ENCODE measurements around the gene GALNT11.
A peak's percentile ranks its signal among the peaks of the same experiment; 100 is the strongest.
"Not testable (repeated sequence)": the region's sequence is repeated elsewhere in the genome, so short reads cannot be mapped to it uniquely, and the experiment has no call there.

The GALNT11 gene

DNA sequence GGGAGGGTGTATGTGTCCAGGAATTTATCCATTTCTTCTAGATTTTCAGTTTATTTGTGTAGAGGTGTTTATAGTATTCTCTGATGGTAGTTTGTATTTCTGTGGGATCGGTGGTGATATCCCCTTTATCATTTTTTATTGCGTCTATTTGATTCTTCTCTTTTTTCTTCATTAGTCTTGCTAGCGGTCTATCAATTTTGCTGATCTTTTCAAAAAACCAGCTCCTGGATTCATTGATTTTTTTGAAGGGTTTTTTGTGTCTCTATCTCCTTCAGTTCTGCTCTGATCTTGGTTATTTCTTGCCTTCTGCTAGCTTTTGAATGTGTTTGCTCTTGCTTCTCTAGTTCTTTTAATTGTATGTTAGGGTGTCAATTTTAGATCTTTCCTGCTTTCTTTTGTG, 37.7 kb downstream of the GALNT11 start:
- not testable (repeated sequence) for H3K4ac ChIP-seq (ENCODE audit: low read depth in 1 of 2, low read length in 2 of 2); H4K91ac ChIP-seq (ENCODE audit: low read length); H3K4me1 ChIP-seq (ENCODE audit: control insufficient read depth, insufficient read depth, low read depth, low read length); H2BK12ac ChIP-seq (ENCODE audit: low read length in 2 of 2); H3K18ac ChIP-seq (ENCODE audit: low read depth in 1 of 2, low read length in 2 of 2); H3K27me3 ChIP-seq (ENCODE audit: control insufficient read depth in 1 of 2, insufficient read depth in 1 of 2, low read length in 2 of 2); H2BK120ac ChIP-seq (ENCODE audit: low read depth, low read length); H4K8ac ChIP-seq (ENCODE audit: low read length); H2BK15ac ChIP-seq (ENCODE audit: low read depth, poor library complexity, severe bottlenecking); H3K27ac ChIP-seq (ENCODE audit: low read length, poor library complexity, severe bottlenecking); H3K14ac ChIP-seq (ENCODE audit: low read length in 2 of 2); H3K36me3 ChIP-seq (ENCODE audit: control insufficient read depth in 1 of 2, insufficient read depth in 2 of 2, low read depth in 1 of 2, low read length in 2 of 2); H3K4me3 ChIP-seq (ENCODE audit: insufficient read depth in 1 of 2, low read depth in 1 of 2, low read length in 2 of 2); DNase-seq; H3K23ac ChIP-seq (ENCODE audit: low read length in 2 of 2); H3K9ac ChIP-seq (ENCODE audit: low read length); H3K9me3 ChIP-seq (ENCODE audit: control insufficient read depth, low read length); H2AFZ ChIP-seq (ENCODE audit: low read depth, low read length); H3K4me2 ChIP-seq (ENCODE audit: low read length, poor library complexity, severe bottlenecking); H2AK5ac ChIP-seq (ENCODE audit: low read length, severe bottlenecking); H2BK5ac ChIP-seq (ENCODE audit: low read depth, low read length, poor library complexity, severe bottlenecking)
- no CpG with 5 or more reads among the region's 3 CpGs for whole genome bisulfite sequencing
- peaks cover 17% of the 10 kb centered on the region for H3K79me1 ChIP-seq (replicated peaks; ENCODE audit: low read length, poor library complexity, severe bottlenecking)

DNA sequence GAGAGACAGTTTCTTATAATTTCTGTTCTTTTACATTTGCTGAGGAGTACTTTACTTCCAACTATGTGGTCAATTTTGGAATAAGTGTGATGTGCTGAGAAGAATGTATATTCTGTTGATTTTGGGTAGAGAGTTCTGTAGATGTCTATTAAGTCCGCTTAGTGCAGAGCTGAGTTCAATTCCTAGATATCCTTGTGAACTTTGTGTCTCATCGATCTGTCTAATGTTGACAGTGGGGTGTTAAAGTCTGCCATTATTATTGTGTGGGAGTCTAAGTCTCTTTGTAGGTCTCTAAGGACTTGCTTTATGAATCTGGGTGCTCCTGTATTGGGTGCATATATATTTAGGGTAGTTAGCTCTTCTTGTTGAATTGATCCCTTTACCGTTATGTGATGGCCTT, 38.3 kb downstream of the GALNT11 start:
- DNase-seq; H3K4me1 ChIP-seq (ENCODE audit: control insufficient read depth, insufficient read depth, low read depth, low read length); H3K36me3 ChIP-seq (ENCODE audit: control insufficient read depth in 1 of 2, insufficient read depth in 2 of 2, low read depth in 1 of 2, low read length in 2 of 2); H2BK120ac ChIP-seq (ENCODE audit: low read depth, low read length); H4K91ac ChIP-seq (ENCODE audit: low read length); H3K4ac ChIP-seq (ENCODE audit: low read depth in 1 of 2, low read length in 2 of 2); H3K23ac ChIP-seq (ENCODE audit: low read length in 2 of 2); H2BK5ac ChIP-seq (ENCODE audit: low read depth, low read length, poor library complexity, severe bottlenecking); H2AFZ ChIP-seq (ENCODE audit: low read depth, low read length); H2BK15ac ChIP-seq (ENCODE audit: low read depth, poor library complexity, severe bottlenecking); H3K27me3 ChIP-seq (ENCODE audit: control insufficient read depth in 1 of 2, insufficient read depth in 1 of 2, low read length in 2 of 2); H2BK12ac ChIP-seq (ENCODE audit: low read length in 2 of 2); H3K4me3 ChIP-seq (ENCODE audit: insufficient read depth in 1 of 2, low read depth in 1 of 2, low read length in 2 of 2); H4K8ac ChIP-seq (ENCODE audit: low read length); H3K27ac ChIP-seq (ENCODE audit: low read length, poor library complexity, severe bottlenecking); H3K4me2 ChIP-seq (ENCODE audit: low read length, poor library complexity, severe bottlenecking); H3K9ac ChIP-seq (ENCODE audit: low read length); H2AK5ac ChIP-seq (ENCODE audit: low read length, severe bottlenecking); H3K18ac ChIP-seq (ENCODE audit: low read depth in 1 of 2, low read length in 2 of 2); H3K9me3 ChIP-seq (ENCODE audit: control insufficient read depth, low read length); H3K14ac ChIP-seq (ENCODE audit: low read length in 2 of 2): not testable (repeated sequence)
- 97% methylated on average over 3 of the region's 3 CpGs for WGBS
- peaks cover 17% of the 10 kb centered on the region for H3K79me1 ChIP-seq (replicated peaks; ENCODE audit: low read length, poor library complexity, severe bottlenecking)

- not testable (repeated sequence) for H3K9me3 ChIP-seq (ENCODE audit: control insufficient read depth, low read length); H2BK120ac ChIP-seq (ENCODE audit: low read depth, low read length); H3K23ac ChIP-seq (ENCODE audit: low read length in 2 of 2); H3K27ac ChIP-seq (ENCODE audit: low read length, poor library complexity, severe bottlenecking); H3K27me3 ChIP-seq (ENCODE audit: control insufficient read depth in 1 of 2, insufficient read depth in 1 of 2, low read length in 2 of 2); DNase-seq; H4K8ac ChIP-seq (ENCODE audit: low read length); H2BK5ac ChIP-seq (ENCODE audit: low read depth, low read length, poor library complexity, severe bottlenecking); H3K14ac ChIP-seq (ENCODE audit: low read length in 2 of 2); H2BK12ac ChIP-seq (ENCODE audit: low read length in 2 of 2); H3K4me3 ChIP-seq (ENCODE audit: insufficient read depth in 1 of 2, low read depth in 1 of 2, low read length in 2 of 2); H3K18ac ChIP-seq (ENCODE audit: low read depth in 1 of 2, low read length in 2 of 2); H3K4me2 ChIP-seq (ENCODE audit: low read length, poor library complexity, severe bottlenecking); H4K91ac ChIP-seq (ENCODE audit: low read length); H3K4ac ChIP-seq (ENCODE audit: low read depth in 1 of 2, low read length in 2 of 2); H3K4me1 ChIP-seq (ENCODE audit: control insufficient read depth, insufficient read depth, low read depth, low read length); H2BK15ac ChIP-seq (ENCODE audit: low read depth, poor library complexity, severe bottlenecking); H3K9ac ChIP-seq (ENCODE audit: low read length); H2AFZ ChIP-seq (ENCODE audit: low read depth, low read length); H2AK5ac ChIP-seq (ENCODE audit: low read length, severe bottlenecking); H3K36me3 ChIP-seq (ENCODE audit: control insufficient read depth in 1 of 2, insufficient read depth in 2 of 2, low read depth in 1 of 2, low read length in 2 of 2)
- WGBS, result 83% methylated on average over 10 of the region's 10 CpGs
- peaks cover 18% of the 10 kb centered on the region for H3K79me1 ChIP-seq (replicated peaks; ENCODE audit: low read length, poor library complexity, severe bottlenecking)
Measured at GRCh38 chr7:152065800-152066344, 40.4 kb downstream of the GALNT11 start.

- H2BK15ac ChIP-seq (ENCODE audit: low read depth, poor library complexity, severe bottlenecking), result no peak overlapping the region
- no peaks in the 10 kb centered on the region for H3K36me3 ChIP-seq (ENCODE audit: control insufficient read depth in 1 of 2, insufficient read depth in 2 of 2, low read depth in 1 of 2, low read length in 2 of 2)
- no peak overlapping the region for H3K23ac ChIP-seq (ENCODE audit: low read length in 2 of 2)
- H3K9ac ChIP-seq (ENCODE audit: low read length), result peak overlapping the region; percentile 50
- no peak overlapping the region for H3K27ac ChIP-seq (ENCODE audit: low read length, poor library complexity, severe bottlenecking)
- no peak overlapping the region for H3K4ac ChIP-seq (ENCODE audit: low read depth in 1 of 2, low read length in 2 of 2)
- no peak overlapping the region for H3K4me2 ChIP-seq (ENCODE audit: low read length, poor library complexity, severe bottlenecking)
- no peak overlapping the region for H3K4me3 ChIP-seq (ENCODE audit: insufficient read depth in 1 of 2, low read depth in 1 of 2, low read length in 2 of 2)
- 94% methylated on average over 3 of the region's 4 CpGs for WGBS
- no peak overlapping the region for H2BK12ac ChIP-seq (ENCODE audit: low read length in 2 of 2)
- no peak overlapping the region for H2AK5ac ChIP-seq (ENCODE audit: low read length, severe bottlenecking)
- no peak overlapping the region for H2BK5ac ChIP-seq (ENCODE audit: low read depth, low read length, poor library complexity, severe bottlenecking)
- no peak overlapping the region for H4K91ac ChIP-seq (ENCODE audit: low read length)
- H3K9me3 ChIP-seq (ENCODE audit: control insufficient read depth, low read length), result no peaks in the 10 kb centered on the region
- H3K4me1 ChIP-seq (ENCODE audit: control insufficient read depth, insufficient read depth, low read depth, low read length), result peaks cover 8% of the 10 kb centered on the region
- no peaks in the 10 kb centered on the region for H3K27me3 ChIP-seq (ENCODE audit: control insufficient read depth in 1 of 2, insufficient read depth in 1 of 2, low read length in 2 of 2)
- H2BK120ac ChIP-seq (ENCODE audit: low read depth, low read length), result no peak overlapping the region
- H3K18ac ChIP-seq (ENCODE audit: low read depth in 1 of 2, low read length in 2 of 2), result no peak overlapping the region
- DNase-seq, result no peak
- H3K79me1 ChIP-seq (replicated peaks; ENCODE audit: low read length, poor library complexity, severe bottlenecking), result peaks cover 28% of the 10 kb centered on the region
- H4K8ac ChIP-seq (ENCODE audit: low read length), result no peak overlapping the region
- no peak overlapping the region for H2AFZ ChIP-seq (ENCODE audit: low read depth, low read length)
- H3K14ac ChIP-seq (ENCODE audit: low read length in 2 of 2), result no peak overlapping the region
Measured at GRCh38 chr7:152072421-152072820, 46.9 kb downstream of the GALNT11 start.
